DND-41 (cell line): Measurements from ENCODE around the gene SMAD6.

ENCODE experiments used
- ATAC-seq: fragments of 200-7000 bp; cut with Tn5 transposase; 3 replicates; pipeline ENCODE4 v1.9.1; 2021; ENCODE audit warnings: low read depth; ENCODE audit not compliant: insufficient read depth
- DNase-seq: peaks from one replicate; pipeline ENCODE4 v3.0.0-alpha.2; 2020
- H2AFZ ChIP-seq: 2 replicates; pipeline ENCODE4 v1.6.0; 2012; ENCODE audit warnings: low read depth, low read length
- H3K27ac ChIP-seq: 2 replicates; pipeline ENCODE4 v1.5.1; 2012; ENCODE audit warnings: low read length, inconsistent platforms
- H3K27me3 ChIP-seq: fragments of 200-600 bp; sonication (generic); 2 replicates; pipeline ENCODE4 v1.6.0; 2012; ENCODE audit warnings: low read length, mild to moderate bottlenecking, inconsistent platforms; ENCODE audit not compliant: insufficient read depth, poor library complexity
- H3K36me3 ChIP-seq: 2 replicates; pipeline ENCODE4 v1.5.1; 2012; ENCODE audit warnings: low read length, inconsistent platforms; ENCODE audit not compliant: insufficient read depth
- H3K4me1 ChIP-seq: 2 replicates; pipeline ENCODE4 v1.5.1; 2012; ENCODE audit warnings: mild to moderate bottlenecking, low read length; ENCODE audit not compliant: insufficient read depth
- H3K4me2 ChIP-seq: 2 replicates; pipeline ENCODE4 v1.6.0; 2012; ENCODE audit warnings: mild to moderate bottlenecking, moderate library complexity, low read length, inconsistent platforms; ENCODE audit not compliant: insufficient read depth
- H3K4me3 ChIP-seq, 2 experiments: fragments of 200-600 bp in 1 of 2; shearing (Covaris generic) in 1 of 2; 2 replicates each; pipeline ENCODE4 v1.5.1; 2012 to 2016; ENCODE audit warnings: inconsistent platforms in 2 of 2, low read length in 2 of 2, mild to moderate bottlenecking in 2 of 2, low read depth in 1 of 2, moderate library complexity in 1 of 2
- H3K79me2 ChIP-seq: 2 replicates; pipeline ENCODE4 v1.6.0; 2012; ENCODE audit warnings: low read length, inconsistent platforms; ENCODE audit not compliant: insufficient read depth
- H3K9ac ChIP-seq: 2 replicates; pipeline ENCODE4 v1.6.0; 2012; ENCODE audit warnings: low read depth, mild to moderate bottlenecking, inconsistent platforms, low read length, moderate library complexity
- H3K9me3 ChIP-seq: 2 replicates; pipeline ENCODE4 v1.5.1; 2012; ENCODE audit warnings: low read length, moderate library complexity, mild to moderate bottlenecking, inconsistent platforms; ENCODE audit not compliant: insufficient read depth, severe bottlenecking
- H4K20me1 ChIP-seq: 2 replicates; pipeline ENCODE4 v1.6.0; 2012; ENCODE audit warnings: low read length; ENCODE audit not compliant: insufficient read depth
- CTCF ChIP-seq: IDR thresholded peaks from 2 replicates; pipeline ENCODE4 v1.5.1; 2012; ENCODE audit warnings: borderline replicate concordance, low read length, moderate library complexity, mild to moderate bottlenecking; ENCODE audit not compliant: poor library complexity, severe bottlenecking; ENCODE audit errors: extremely low read depth
- EZH2 ChIP-seq: IDR thresholded peaks from 3 replicates; pipeline ENCODE4 v1.6.1; 2012; ENCODE audit warnings: borderline replicate concordance, low read depth, mild to moderate bottlenecking, moderate library complexity, low read length, inconsistent platforms; ENCODE audit not compliant: severe bottlenecking

The SMAD6 gene

GRCh38 chr15:66655997-66656396 lies 46.0 kb upstream of the SMAD6 start:
- no peak for ATAC-seq
- no peak overlapping the region for H3K4me2 ChIP-seq
- H3K9me3 ChIP-seq, result no peaks in the 10 kb centered on the region
- H3K27me3 ChIP-seq, result no peaks in the 10 kb centered on the region
- no peak overlapping the region for H3K4me3 ChIP-seq
- H3K27ac ChIP-seq, result no peak overlapping the region
- H3K36me3 ChIP-seq, result no peaks in the 10 kb centered on the region
- H3K79me2 ChIP-seq, result no peaks in the 10 kb centered on the region
- no peak for DNase-seq
- no peaks in the 10 kb centered on the region for H3K4me1 ChIP-seq
- TF ChIP-seq CTCF, result no peak
- no peak for TF ChIP-seq EZH2
- no peaks in the 10 kb centered on the region for H4K20me1 ChIP-seq
- H3K9ac ChIP-seq, result no peak overlapping the region
- no peak overlapping the region for H2AFZ ChIP-seq

GRCh38 chr15:66657185-66658020 lies 44.6 kb upstream of the SMAD6 start:
- Histone ChIP-seq H3K4me2 (no peak overlapping the region), H3K36me3 (no peaks in the 10 kb centered on the region), H3K27me3 (no peaks in the 10 kb centered on the region), H3K27ac (no peak overlapping the region), H3K4me3 (no peak overlapping the region), H4K20me1 (no peaks in the 10 kb centered on the region), H3K79me2 (no peaks in the 10 kb centered on the region), H3K9ac (no peak overlapping the region), H3K4me1 (no peaks in the 10 kb centered on the region), H2AFZ (no peak overlapping the region), H3K9me3 (no peaks in the 10 kb centered on the region)
- no peak for TF ChIP-seq CTCF
- TF ChIP-seq EZH2, result no peak
- DNase-seq, result no peak
- ATAC-seq, result no peak

- Histone ChIP-seq H3K27ac (no peak overlapping the region), H2AFZ (no peak overlapping the region), H4K20me1 (no peaks in the 10 kb centered on the region), H3K4me1 (no peaks in the 10 kb centered on the region), H3K9ac (no peak overlapping the region), H3K4me3 (no peak overlapping the region), H3K79me2 (no peaks in the 10 kb centered on the region), H3K27me3 (no peaks in the 10 kb centered on the region), H3K4me2 (no peak overlapping the region), H3K36me3 (no peaks in the 10 kb centered on the region), H3K9me3 (no peaks in the 10 kb centered on the region)
- no peak for TF ChIP-seq CTCF
- TF ChIP-seq EZH2, result no peak
- DNase-seq (no peak), ATAC-seq (no peak)
Observed at GRCh38 chr15:66658044-66658443, 44.0 kb upstream of the SMAD6 start.

GRCh38 chr15:66658855-66659254 lies 43.2 kb upstream of the SMAD6 start:
- no peaks in the 10 kb centered on the region for H3K4me1 ChIP-seq

More at GRCh38 chr15:66658855-66659254, 43.2 kb upstream of the SMAD6 start:
- Histone ChIP-seq H3K4me3 (no peak overlapping the region), H3K27ac (no peak overlapping the region), H4K20me1 (no peaks in the 10 kb centered on the region), H3K9me3 (no peaks in the 10 kb centered on the region), H3K9ac (no peak overlapping the region), H2AFZ (no peak overlapping the region), H3K79me2 (no peaks in the 10 kb centered on the region), H3K27me3 (no peaks in the 10 kb centered on the region), H3K36me3 (no peaks in the 10 kb centered on the region), H3K4me2 (no peak overlapping the region)
- no peak for ATAC-seq
- no peak for DNase-seq
- no peak for TF ChIP-seq CTCF
- no peak for TF ChIP-seq EZH2
